ENCODE measurements around the gene OPA3.

- TF ChIP-seq CTCF (IDR thresholded peaks at IDR 0.05) (peak; percentile 92), EZH2 (IDR thresholded peaks at IDR 0.05; ENCODE audit: borderline replicate concordance, insufficient read depth, low read depth, low read length, poor library complexity, severe bottlenecking) (no peak)
Observed at GRCh38 chr19:45485305-45486077, 99.1 kb downstream of the OPA3 start.

All from B cell (primary cell).